HG03095 (cell line): ENCODE results near the gene GAREM1.
"Not testable (repeated sequence)": the region's sequence is repeated elsewhere in the genome, so short reads cannot be mapped to it uniquely, and the experiment has no call there.

Source experiments
- ATAC-seq: cut with Tn5 transposase; IDR thresholded peaks from one replicate; pipeline ENCODE4 v1.9.1; 2021; ENCODE audit warnings: moderate library complexity; ENCODE audit not compliant: unreplicated experiment

Gene GAREM1

GRCh38 chr18:32267463-32267862 lies 203.2 kb downstream of the GAREM1 start:
- no peak for ATAC-seq

GRCh38 chr18:32264401-32264800 lies 206.3 kb downstream of the GAREM1 start:
- no peak for ATAC-seq

- no peak for ATAC-seq
Observed at GRCh38 chr18:32262092-32262491, 208.6 kb downstream of the GAREM1 start.

- no peak for ATAC-seq
Observed at GRCh38 chr18:32261003-32261402, 209.7 kb downstream of the GAREM1 start.

- no peak for ATAC-seq
Observed at GRCh38 chr18:32259553-32259952, 211.1 kb downstream of the GAREM1 start.

- ATAC-seq = no peak
Observed at GRCh38 chr18:32258558-32259204, 212.0 kb downstream of the GAREM1 start.

- no peak for ATAC-seq
Observed at GRCh38 chr18:32258148-32258547, 212.5 kb downstream of the GAREM1 start.

- no peak for ATAC-seq
Observed at GRCh38 chr18:32257084-32257785, 213.4 kb downstream of the GAREM1 start.

GRCh38 chr18:32255570-32255969 lies 215.1 kb downstream of the GAREM1 start:
- ATAC-seq = no peak

GRCh38 chr18:32252141-32252860 lies 218.4 kb downstream of the GAREM1 start:
- no peak for ATAC-seq

- ATAC-seq = no peak
Observed at GRCh38 chr18:32251466-32251865, 219.2 kb downstream of the GAREM1 start.

GRCh38 chr18:32249147-32249929 lies 221.3 kb downstream of the GAREM1 start:
- no peak for ATAC-seq

- no peak for ATAC-seq
Observed at GRCh38 chr18:32244881-32245280, 225.8 kb downstream of the GAREM1 start.

GRCh38 chr18:32243358-32243757 lies 227.3 kb downstream of the GAREM1 start:
- ATAC-seq = no peak

GRCh38 chr18:32242395-32242794 lies 228.3 kb downstream of the GAREM1 start:
- no peak for ATAC-seq

- no peak for ATAC-seq
Observed at GRCh38 chr18:32238635-32239268, 231.9 kb downstream of the GAREM1 start.

- no peak for ATAC-seq
Observed at GRCh38 chr18:32237049-32237448, 233.6 kb downstream of the GAREM1 start.

GRCh38 chr18:32233348-32233747 lies 237.3 kb downstream of the GAREM1 start:
- ATAC-seq = not testable (repeated sequence)

GRCh38 chr18:32219431-32220018 lies 251.2 kb downstream of the GAREM1 start:
- ATAC-seq = no peak

GRCh38 chr18:32216390-32216789 lies 254.3 kb downstream of the GAREM1 start:
- ATAC-seq = no peak
